Posterior cingulate gyrus (tissue), 11 donors: ENCODE results near the gene RPS6KA5.
A peak's percentile ranks its signal among the peaks of the same experiment; 100 is the strongest.

Experiments used
- DNase-seq, 10 donors: peaks; one replicate each; pipeline versions ENCODE4 v3.0.0 to v3.0.0-alpha.2; 2020 to 2021; ENCODE audit warnings: mixed read lengths in 3 of 10
- intact Hi-C: fragments of 100-400 bp; cut with DNase I; formaldehyde crosslinking; loops from one replicate; pipeline ENCODE4 v1.15.1; 2023

Gene RPS6KA5

DNA sequence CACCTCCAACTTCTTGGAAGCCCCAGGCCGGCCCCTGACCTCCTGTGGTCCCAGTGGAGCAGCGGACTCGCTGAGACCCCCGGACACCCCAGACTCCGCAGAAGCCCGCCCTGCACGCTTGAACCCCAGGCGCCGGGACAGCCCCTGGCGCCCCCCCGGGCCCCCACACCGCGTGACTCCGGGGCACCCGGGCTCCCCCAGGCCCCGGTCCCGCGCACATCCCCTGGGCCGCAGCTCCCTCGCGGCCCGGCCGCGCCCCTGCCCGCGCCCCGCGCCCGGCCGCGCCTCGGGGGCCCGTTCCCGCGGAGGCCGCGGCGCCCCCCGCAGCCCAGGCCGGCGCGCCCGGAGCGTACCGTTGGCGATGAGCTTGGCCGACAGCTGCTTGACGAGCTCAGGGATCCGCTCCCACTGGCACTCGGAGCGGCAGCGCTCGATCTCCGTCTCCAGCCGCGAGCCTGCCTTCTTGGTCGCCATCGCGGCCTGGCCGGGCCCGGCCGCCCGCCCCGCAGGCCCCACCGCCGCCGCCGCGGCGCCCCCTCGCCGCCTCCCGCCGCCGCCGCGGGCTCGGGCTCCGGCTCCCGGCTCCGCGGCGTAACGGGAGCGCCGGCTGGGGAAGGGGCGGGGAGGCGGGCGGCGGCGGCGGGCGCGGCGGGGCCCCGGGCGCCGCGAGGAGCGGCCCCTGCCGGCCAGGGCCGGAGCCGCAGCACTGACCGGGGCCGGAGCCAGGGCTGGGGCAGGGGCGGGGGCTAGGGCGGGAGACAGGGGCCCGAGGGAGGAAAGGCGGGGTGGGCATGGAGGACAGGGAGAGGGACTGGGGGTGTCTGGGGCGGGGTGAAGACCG, 244.4 kb downstream of the RPS6KA5 start, which contains the start of gene TTC7B:
Gene TTC7B, minus strand, starts transcription at position 609 of the 841 bp plus-strand sequence. Its CDS starts 135 bp downstream, at position 474.
- DNase-seq, result peak in 4 of 10 donors; percentile 24 to 67 (median 47)
- intact Hi-C loops, result loop anchor here (5.0 kb wide), 1 partner anchor 59 kb away; no protein-coding TSS in a partner anchor

DNA sequence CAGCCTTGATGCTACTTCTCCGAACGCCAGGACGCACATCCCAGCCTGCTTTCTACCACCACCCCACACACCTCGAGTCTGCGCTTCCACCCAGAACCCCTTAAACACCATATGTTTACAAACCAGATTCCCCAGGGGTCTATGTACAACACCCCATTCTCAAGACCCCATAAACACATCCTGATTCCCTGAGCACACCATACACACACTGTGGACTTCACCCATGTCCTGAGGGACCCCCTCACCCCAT, 244.9 kb downstream of the RPS6KA5 start:
- intact Hi-C loops, result loop anchor here (5.0 kb wide), 1 partner anchor 58 kb away; no protein-coding TSS in a partner anchor

DNA sequence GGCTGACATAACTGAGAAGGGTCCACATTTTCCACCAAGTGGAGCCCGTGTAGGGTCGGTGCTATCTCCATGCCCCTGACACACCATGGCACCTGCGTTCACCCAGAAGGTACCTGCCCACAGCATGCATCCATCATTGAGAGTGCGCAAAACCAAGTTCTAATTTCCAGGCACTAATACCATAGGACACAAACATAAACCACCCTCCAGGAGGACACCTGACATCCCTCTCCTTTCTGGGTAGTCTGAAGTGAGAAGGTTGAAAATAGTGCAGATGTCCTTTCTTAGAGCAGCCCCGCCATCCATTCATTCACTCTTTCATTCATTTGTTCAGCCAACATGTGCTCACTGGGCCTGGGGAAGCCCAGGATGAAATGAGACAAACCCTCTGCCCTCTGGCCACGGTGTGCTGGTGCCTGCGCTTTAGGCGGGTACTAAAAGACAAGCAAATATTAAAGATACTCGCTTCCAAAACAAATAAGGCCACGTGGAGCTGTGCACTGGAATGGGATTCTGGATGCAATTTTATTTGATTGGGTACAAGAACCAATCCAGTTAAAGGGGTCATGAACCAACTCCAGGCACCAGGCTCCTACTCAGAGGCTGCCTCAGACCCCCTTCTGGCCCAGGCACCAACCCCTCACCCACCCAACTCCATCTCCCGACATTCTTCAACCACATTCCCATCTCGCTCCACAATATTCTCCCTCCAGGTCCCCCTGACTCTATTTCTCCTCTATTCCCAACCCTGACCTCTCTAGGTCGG, 245.5 kb downstream of the RPS6KA5 start:
- intact Hi-C loops, result loop anchor here (5.0 kb wide), 1 partner anchor 58 kb away; no protein-coding TSS in a partner anchor
- peak in 1 of 10 donors; percentile 45 for DNase-seq

More for the DNA sequence above, 244.9 kb downstream of the RPS6KA5 start:
- no peak for DNase-seq

DNA sequence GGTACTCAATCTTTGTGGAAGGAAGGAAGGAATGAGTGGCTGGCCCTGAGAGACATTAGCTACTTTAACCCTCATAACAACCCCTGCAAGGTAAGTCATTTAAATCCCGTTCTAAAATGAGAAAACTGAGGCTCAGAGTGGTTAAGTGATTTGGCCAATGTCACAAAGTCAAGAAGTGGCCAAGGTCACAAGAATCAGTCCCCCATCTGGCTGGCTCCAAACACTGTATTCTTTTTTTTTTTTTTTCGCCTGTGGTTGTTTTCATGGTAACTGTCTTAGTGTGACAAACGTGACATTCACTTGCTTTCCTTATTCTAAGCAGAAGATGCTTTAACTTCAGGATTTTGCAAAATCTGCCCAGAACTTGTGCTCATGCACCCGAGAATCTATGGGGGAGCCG, 247.0 kb downstream of the RPS6KA5 start:
- intact Hi-C loops, result no loop called here

DNA sequence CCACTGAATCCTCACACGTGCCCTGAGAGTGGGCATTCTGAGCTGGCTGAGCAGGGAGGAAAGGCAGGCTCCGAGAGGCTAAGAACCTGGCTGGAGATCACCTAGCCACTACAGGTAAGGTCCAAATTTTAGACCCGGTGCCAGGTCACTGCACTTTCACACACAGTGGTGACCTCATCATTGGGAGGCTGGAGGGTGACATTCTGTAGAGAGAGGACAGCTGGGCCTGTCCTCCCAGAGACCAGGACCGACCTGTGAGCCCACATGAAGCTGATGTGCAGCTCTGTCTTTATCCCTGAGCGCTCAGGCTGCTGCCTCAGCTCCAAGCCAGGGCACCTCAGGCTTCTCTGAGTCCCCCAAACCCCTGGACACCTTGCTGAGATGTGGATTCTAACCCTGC, 248.3 kb downstream of the RPS6KA5 start:
- peak in 1 of 10 donors; percentile 28 for DNase-seq
- intact Hi-C loops, result no loop called here

More for the DNA sequence above, 247.0 kb downstream of the RPS6KA5 start:
- no peak for DNase-seq

DNA sequence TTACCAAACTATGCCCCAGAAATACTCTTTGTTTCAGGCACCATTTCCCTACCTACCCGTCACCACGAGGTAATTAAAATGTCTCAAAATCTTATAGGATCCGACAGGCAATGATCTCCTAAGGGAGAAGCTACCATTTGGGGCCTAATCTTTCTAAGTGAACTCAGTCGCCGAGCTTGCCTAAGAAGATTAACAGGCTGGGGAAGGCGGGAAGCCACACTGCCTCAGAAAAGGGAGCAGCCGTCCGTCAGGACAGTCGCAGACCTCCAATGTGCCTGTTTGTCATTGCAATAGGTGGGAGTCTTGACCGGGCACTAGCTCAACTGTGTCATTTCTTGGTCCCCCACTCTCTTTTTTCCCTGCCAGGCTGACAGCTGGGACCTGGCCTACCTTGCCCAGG, 248.8 kb downstream of the RPS6KA5 start:
- peak in 1 of 10 donors; percentile 0 for DNase-seq
- intact Hi-C loops, result no loop called here

DNA sequence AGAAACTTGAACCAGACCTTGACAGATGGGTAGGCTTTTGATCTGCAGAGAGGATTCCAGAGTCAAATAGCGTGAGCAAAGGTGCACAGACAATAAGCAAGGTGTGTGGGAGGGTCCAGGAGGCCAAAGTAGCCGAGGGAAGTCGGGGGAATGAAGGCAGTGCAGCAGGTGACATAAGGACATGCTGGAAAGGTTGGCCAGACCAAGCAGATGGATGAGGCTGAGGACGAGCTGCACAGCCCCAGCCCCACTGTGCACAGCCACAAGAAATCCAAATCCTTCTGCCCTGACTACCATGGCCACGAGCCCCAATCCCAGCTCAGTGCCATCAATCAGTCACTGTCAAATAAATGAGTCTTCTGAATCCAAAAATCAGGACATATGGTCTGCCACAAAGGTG, 249.6 kb downstream of the RPS6KA5 start:
- intact Hi-C loops, result no loop called here
- DNase-seq, result peak in 1 of 10 donors; percentile 26

DNA sequence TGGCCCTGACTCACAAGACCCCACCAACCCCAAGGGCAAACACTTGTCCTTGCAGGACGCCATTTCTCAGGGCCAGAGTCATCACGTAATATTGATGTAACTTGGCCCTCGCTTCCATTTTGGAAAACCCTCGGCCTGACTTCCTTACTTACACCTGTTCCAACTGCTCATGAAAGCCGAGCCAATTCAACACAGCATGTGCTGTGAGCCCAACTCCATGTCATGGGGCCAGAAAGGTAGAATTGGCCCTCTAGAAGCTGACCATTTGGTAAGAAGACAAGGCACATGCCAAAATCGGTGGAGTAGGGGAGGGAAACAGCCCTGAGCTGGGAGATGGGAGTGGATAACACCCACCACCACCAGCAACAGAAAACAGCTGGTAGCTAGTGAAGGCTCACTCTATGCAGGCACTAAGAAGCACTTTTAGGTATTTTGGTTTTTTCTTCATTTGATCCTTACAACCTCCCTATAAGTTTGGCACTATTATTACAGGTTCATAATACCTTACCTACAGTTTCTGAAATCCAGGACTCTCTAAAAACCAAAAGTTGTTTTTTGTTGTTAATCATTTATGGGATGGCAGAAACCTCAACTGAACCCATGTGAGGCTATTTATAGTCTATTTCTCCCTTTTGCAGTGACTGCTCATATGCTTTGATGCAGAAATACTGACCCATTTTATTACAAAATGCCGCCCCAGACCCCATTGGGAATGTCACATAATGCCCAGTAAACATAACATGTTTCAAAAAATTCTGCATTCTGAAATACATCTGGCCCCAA, 250.7 kb downstream of the RPS6KA5 start:
- intact Hi-C loops, result no loop called here
- DNase-seq, result peak in 2 of 10 donors; percentile 3 to 10

DNA sequence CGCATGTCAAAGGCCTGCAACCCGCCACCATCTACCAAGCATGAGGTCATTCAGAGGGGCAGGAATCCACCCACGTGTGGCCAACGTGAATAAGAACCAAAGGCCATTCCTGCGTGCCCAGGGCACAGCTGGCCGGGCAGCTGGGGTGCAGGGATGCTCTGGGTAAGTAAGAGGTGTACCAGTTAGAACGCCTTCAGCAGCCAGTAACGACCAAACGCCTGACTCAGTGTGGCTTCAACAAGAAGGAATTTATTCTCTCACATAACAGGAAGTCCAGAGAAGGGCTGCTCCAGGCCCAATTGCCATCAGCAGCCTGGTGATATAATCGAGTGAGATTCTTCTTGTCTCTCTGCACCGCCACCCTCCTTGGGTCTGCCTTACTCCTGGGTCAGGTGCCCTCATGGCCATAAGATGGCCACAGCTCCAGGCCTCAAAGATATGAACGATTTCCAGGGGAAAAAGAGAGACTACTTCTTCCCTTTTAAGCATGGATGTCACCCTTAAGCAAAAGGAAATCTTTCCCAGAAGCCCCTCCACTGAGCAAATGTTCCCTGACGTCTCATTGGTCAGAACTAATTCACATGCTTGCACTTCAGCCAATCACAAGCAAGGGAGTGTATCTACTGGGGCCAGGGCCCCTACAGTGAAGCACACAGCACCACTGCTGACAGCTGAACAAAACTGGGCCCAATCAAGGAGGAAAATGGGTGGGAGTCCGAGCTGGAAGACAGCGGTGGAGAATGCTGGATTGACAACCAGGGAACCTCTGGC, 251.5 kb downstream of the RPS6KA5 start:
- peak in 2 of 10 donors; percentile 58 to 64 for DNase-seq
- intact Hi-C loops, result no loop called here

DNA sequence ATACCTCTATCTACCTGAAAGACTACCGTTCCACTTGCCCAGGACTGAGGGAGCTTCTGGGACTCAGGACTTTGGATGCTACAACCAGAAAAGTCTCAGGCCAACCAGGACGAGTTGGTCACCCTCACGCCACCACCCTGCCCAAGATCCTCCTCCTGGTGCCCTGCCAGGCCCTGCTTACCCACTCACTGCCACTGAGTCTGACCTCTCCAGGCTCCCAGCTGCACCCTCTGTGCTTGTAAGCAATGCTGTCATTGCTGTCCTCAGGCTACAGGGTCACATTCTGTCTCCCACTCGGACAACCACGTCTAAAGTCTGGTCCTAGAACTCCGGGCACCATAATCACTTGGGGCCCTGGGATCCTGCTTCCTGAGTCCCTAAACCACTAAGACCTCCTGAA, 253.4 kb downstream of the RPS6KA5 start:
- DNase-seq, result peak in 2 of 10 donors; percentile 39 to 64
- intact Hi-C loops, result no loop called here

DNA sequence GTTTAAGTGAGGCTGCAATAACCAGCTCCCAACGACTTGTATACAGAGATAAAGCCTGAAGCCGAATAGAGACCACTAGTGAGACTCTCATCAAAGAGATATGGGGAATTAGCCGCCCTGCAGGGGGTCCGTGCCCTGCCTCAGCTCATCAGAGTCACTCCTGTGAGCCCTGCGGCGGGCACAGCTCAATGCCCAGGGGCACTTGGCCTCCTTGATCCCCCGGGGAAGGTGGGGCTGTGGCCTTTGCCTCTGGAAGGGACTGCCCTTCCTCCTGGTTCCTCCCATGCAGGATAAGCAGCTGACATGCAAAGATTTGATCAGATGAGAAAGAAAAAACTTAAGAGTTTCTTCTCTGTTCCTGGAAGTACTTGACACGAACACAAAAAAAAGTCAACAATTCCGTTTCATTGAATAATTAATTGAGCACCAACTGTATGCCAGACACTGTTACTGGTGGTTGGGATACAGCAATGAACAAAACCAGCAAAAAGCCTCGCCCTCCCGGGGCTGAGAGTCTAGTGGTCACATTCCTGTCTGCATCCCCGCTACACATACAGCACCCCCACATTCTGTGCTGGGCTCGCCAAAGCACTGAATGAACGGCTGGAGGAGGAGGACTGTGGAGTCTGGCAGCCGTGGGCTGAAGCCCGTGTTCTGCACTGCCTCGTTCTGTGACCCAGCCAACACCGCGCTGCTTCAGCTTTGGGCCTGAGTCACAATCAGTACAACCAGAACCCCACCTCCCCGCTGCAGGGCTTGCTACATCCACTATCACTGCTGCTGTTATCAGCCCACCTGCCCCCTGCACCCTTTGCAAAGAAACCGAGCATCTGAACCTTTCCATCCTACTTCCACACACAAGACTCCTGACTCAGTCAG, 254.5 kb downstream of the RPS6KA5 start:
- intact Hi-C loops, result no loop called here
- DNase-seq, result peak in 9 of 10 donors; percentile 43 to 96 (median 75)

DNA sequence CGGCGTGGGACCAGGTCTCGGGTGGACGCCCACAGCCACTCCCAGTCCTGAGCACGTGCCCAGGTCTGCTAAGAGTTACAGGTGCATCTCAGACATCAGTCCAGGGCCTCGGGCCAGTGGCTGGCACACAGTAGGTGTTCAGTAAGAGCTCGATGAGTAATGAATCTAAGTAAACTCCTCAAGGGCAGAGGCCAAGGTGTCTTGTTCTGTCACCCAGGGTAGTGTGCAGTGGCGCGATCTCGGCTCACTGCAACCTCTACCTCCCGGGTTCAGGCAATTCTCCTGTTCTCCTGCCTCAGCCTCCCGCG, 255.4 kb downstream of the RPS6KA5 start:
- DNase-seq, result no peak
- intact Hi-C loops, result no loop called here

DNA sequence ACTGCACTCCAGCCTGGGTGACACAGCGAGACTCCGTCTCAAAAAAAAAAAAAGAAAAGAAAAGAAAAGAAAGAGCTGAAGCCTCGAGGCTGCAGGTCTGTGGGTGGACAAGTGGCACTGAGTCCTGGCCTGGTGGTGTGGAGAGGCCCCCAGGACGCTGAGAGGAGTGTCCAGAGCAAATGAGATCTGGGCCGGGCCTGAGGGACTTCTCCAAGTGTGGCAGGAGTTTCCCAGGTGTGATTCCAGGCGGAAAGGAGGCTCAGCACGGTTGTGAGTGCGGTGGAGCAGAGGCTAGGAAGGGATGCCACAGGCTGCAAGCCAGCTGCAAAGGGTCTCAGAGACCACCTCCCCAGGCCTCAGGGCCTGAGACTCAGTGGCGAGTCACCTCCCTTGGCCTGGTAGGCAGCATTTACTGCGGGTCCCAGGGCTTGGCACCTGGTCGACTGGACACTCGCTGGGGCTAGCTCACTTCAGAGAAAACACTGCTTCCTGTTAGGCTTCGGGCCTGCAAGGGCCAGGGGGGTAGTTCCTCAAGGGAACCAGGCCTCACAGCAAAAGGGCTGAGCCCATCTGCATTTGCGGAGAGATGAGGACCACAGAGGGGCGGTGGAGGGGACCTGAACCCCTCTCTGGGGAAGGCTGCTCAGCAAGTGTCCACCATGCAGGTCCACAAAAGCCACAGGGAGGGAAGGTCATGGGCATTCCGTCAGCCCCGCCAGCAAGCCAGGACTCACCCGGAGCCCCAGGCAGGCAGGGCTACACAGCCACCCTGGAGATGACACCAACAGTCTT, 256.0 kb downstream of the RPS6KA5 start:
- intact Hi-C loops, result no loop called here
- peak in 2 of 10 donors; percentile 64 to 79 for DNase-seq

DNA sequence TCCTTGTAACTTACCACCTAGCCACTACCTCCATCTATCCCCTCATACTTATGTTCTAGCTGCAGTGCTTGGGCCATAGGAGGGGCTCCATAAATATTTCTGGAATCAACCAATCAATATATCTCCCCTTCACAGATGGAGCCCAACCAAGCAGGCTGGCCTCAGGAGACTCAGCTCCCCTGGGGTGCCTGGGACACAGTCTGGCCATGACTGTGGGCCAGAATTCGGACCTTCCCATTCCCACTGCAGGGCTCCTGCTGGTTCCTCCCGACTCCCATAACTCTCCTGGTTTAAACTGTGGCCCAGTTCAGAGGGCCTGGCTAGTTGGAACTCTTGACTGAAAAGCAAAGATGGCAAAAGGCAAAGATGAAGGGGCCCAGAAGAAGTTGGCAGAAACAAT, 257.2 kb downstream of the RPS6KA5 start:
- intact Hi-C loops, result no loop called here
- peak in 2 of 10 donors; percentile 40 to 52 for DNase-seq

DNA sequence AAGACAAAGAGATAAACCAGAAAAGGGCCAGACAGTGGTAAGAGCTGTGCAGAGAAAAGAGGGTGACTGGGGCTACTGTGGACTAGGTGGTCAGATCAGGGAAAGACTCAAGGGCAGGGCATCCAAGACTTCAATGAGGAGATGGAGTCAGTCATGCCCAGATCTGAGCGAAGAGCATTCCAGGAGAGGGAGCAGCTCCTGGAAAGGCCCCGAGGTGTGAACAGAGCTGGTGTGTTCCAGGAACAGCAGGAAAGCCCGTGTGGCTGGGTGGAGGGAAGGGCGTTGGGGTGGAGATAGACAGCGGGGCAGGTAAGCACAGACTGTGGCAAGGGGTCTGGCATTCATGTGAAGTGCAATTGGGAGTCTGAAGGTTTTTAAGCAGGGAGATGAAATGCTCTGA, 261.0 kb downstream of the RPS6KA5 start:
- peak in 2 of 10 donors; percentile 35 for DNase-seq
- intact Hi-C loops, result no loop called here

DNA sequence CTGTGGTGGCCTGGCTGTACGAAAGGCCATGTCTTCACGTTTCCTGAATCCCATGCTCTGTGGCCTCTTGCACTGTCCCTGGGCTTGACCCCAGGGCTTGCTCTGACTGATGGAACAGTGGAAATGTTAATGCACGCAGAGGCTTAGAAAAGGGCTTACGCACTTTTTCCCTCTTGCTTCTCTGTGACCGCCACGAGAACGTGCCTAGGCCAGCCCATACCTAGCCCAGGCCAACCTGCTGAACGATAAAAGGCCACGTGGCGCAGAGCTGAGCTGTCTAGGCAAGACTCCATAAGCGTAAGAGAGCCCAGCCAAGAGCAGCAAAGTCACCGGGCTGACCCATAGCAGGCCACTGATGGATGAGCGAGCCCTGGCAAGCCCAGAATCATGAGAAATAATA, 262.5 kb downstream of the RPS6KA5 start:
- intact Hi-C loops, result no loop called here

More for the DNA sequence above, 262.5 kb downstream of the RPS6KA5 start:
- DNase-seq, result peak in 2 of 10 donors; percentile 37 to 67
